HG03469 (cell line): Measurements from ENCODE around the gene TIMM10B.
"Not testable (repeated sequence)": the region's sequence is repeated elsewhere in the genome, so short reads cannot be mapped to it uniquely, and the experiment has no call there.

ENCODE experiments used
- ATAC-seq: cut with Tn5 transposase; IDR thresholded peaks from one replicate; pipeline ENCODE4 v1.9.1; 2021; ENCODE audit warnings: mild to moderate bottlenecking, moderate library complexity, moderate number of reproducible peaks; ENCODE audit not compliant: unreplicated experiment

The TIMM10B gene

DNA sequence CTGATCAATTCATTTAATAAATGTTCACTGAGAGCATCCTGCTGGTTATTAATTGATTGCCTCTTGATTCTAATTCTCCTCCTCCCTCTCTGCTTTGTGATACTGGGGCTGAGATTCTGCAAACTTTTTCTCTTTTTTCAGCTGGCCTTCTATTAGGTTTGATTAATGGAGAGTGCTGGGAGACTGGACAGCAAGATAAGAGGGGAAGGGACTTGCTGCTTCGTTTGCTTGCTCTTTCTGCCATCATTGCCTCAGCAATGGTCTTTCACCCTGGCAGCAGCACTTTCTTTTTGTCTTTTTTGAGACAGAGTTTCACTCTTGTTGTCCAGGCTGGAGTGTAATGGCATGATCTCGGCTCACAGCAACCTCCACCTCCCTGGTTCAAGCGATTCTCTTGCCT, 22.9 kb downstream of the TIMM10B start:
- ATAC-seq = no peak

GRCh38 chr11:6505577-6506240, 24.4 kb downstream of the TIMM10B start:
- no peak for ATAC-seq

- no peak for ATAC-seq
Observed at GRCh38 chr11:6516865-6517264, 35.6 kb downstream of the TIMM10B start.

GRCh38 chr11:6520265-6520664, 39.0 kb downstream of the TIMM10B start:
- no peak for ATAC-seq

DNA sequence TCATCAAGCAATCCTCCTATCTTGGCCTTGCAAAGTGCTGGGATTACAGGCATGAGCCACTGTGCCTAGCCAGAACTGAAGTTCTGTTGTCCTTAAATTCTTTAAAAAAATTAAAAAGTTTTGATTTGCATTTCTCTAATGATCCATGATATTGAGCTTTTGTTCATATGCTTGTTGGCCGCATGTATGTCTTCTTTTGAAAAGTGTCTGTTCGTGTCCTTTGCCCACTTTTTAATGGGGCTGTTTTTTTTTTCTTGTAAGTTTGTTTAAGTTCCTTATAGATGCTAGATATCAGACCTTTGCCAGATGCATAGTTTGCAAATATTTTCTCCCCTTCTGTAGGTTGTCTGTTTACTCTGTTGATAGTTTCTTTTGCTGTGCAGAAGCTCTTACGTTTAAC, 40.6 kb downstream of the TIMM10B start:
- not testable (repeated sequence) for ATAC-seq

DNA sequence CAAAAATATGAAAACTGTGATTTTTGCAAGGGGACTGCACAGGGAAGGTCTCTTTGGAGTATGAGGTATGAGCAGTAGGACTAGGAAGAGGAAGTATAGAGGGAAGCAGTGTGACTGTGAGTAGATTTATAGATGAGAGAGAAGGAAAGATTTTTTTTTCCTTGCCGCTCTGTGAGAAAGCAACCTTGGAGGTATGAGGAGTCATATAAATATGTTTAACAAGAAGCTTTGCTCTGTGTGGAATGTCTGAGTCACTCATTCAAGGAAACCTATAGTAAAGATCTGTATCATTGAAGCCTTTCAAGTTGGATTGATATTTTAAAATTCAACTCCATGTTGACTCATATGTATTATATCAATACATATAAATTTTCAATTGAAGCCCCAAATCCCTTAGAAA, 42.0 kb downstream of the TIMM10B start:
- ATAC-seq = no peak

GRCh38 chr11:6526411-6527135, 45.3 kb downstream of the TIMM10B start:
- ATAC-seq = no peak

- ATAC-seq = no peak
Observed at GRCh38 chr11:6529266-6529665, 48.0 kb downstream of the TIMM10B start.

DNA sequence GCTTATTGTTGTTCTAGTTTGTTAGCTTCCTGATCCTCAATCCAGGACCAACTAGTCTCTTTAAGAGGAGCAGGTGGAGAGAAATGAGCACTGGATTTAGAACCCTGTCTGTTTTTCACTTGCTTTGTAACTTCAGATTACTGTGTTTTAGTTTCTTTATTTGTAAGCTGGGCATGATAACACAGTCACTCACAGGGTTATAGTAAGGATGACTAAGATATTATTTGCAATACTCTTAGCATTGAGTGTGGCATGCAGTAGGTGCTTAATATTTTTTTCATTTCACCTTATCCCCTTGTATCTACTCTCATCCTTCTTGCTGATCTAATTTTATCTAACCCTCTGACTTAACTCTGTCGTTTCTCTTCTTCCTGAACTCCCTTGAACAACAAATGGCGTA, 49.5 kb downstream of the TIMM10B start:
- no peak for ATAC-seq

DNA sequence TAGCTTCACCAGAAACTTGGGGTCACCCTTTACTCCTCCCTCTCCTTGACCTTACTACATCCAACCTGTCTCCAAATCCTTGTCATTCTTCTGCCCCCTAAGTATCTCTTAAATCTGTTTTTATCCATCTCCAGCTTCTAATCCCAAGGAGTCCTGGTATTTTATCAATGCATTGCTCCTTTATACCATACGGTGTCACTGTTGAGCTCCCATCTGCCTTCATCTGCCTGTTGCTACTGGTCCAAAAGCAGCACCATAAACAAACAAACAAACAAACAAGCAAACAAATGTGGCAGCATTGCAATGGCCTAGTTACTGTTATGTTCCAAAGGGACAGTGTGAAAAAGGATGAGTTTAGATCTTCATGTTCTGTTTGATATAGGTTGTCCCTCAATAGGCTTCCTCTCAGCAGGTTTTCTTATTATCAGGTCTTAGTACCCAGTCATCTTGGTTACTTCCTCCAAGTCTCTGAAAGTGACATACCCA, 50.0 kb downstream of the TIMM10B start:
- no peak for ATAC-seq
